GM23338 (cell line): Measurements from ENCODE around the gene NKAIN2. TPM values are rescaled to one million over a fixed set of nuclear protein-coding genes. Genes with fewer than 3 reads are reported as not detected.

Source experiments
- ATAC-seq: fragments of 200-7000 bp; cut with Tn5 transposase; 3 replicates; pipeline ENCODE4 v1.9.1; 2020
- DNase-seq: peaks from one replicate; pipeline ENCODE4 v3.0.0-alpha.2; 2015; ENCODE audit warnings: low spot score
- H2AFZ ChIP-seq: fragments of 200-600 bp; sonication (generic); 2 replicates; pipeline ENCODE4 v1.8.0; 2016; ENCODE audit warnings: antibody characterized with exemption, mild to moderate bottlenecking, moderate library complexity
- H3F3A ChIP-seq: fragments of 200-600 bp; sonication (generic); replicated peaks from 2 replicates; pipeline ENCODE4 v1.8.0; 2017; ENCODE audit warnings: antibody characterized with exemption, mixed run types, low read depth
- H3K27ac ChIP-seq: fragments of 200-600 bp; sonication (generic); 2 replicates; pipeline ENCODE4 v1.6.1; 2016; ENCODE audit warnings: low read depth
- H3K27me3 ChIP-seq: fragments of 200-600 bp; sonication (generic); 2 replicates; pipeline ENCODE4 v1.8.0; 2016; ENCODE audit warnings: mild to moderate bottlenecking, mixed run types, moderate library complexity; ENCODE audit not compliant: insufficient read depth
- H3K36me3 ChIP-seq: fragments of 200-600 bp; sonication (generic); 2 replicates; pipeline ENCODE4 v1.8.0; 2016; ENCODE audit warnings: mild to moderate bottlenecking; ENCODE audit not compliant: insufficient read depth
- H3K4me1 ChIP-seq: fragments of 200-600 bp; sonication (generic); 2 replicates; pipeline ENCODE4 v1.8.0; 2016; ENCODE audit warnings: mild to moderate bottlenecking, moderate library complexity; ENCODE audit not compliant: insufficient read depth
- H3K4me2 ChIP-seq: fragments of 200-600 bp; sonication (generic); 2 replicates; pipeline ENCODE4 v1.7.1; 2017; ENCODE audit warnings: mixed run types
- H3K4me3 ChIP-seq: fragments of 200-600 bp; sonication (generic); 2 replicates; pipeline ENCODE4 v1.6.1; 2016; ENCODE audit warnings: mixed run types
- H3K79me2 ChIP-seq: fragments of 200-600 bp; sonication (generic); replicated peaks from 2 replicates; pipeline ENCODE4 v1.8.0; 2017; ENCODE audit warnings: mild to moderate bottlenecking; ENCODE audit not compliant: insufficient read depth
- H3K9me2 ChIP-seq: fragments of 200-600 bp; sonication (generic); 2 replicates; pipeline ENCODE4 v1.8.0; 2017; ENCODE audit not compliant: insufficient read depth
- H4K20me1 ChIP-seq: fragments of 200-600 bp; sonication (generic); replicated peaks from 2 replicates; pipeline ENCODE4 v1.8.0; 2017; ENCODE audit warnings: mild to moderate bottlenecking; ENCODE audit not compliant: insufficient read depth
- H3K27ac Mint-ChIP-seq: 2 replicates; pipeline ENCODE4 v1.8.0; 2020; ENCODE audit warnings: inconsistent platforms, mild to moderate bottlenecking, moderate library complexity, mixed read lengths
- H3K27me3 Mint-ChIP-seq: 3 replicates; pipeline ENCODE4 v1.8.0; 2022; ENCODE audit warnings: low read depth, mild to moderate bottlenecking, moderate library complexity, mixed read lengths, inconsistent platforms; ENCODE audit not compliant: insufficient read depth, poor library complexity
- H3K36me3 Mint-ChIP-seq: 3 replicates; pipeline ENCODE4 v1.8.0; 2021; ENCODE audit warnings: low read depth, mild to moderate bottlenecking, inconsistent platforms, moderate library complexity, mixed read lengths
- H3K4me1 Mint-ChIP-seq: 3 replicates; pipeline ENCODE4 v1.8.0; 2020; ENCODE audit warnings: mild to moderate bottlenecking, inconsistent platforms, mixed read lengths
- H3K4me3 Mint-ChIP-seq: 3 replicates; pipeline ENCODE4 v1.8.0; 2021; ENCODE audit warnings: moderate library complexity, mild to moderate bottlenecking, inconsistent platforms, mixed read lengths
- H3K9me3 Mint-ChIP-seq: 3 replicates; pipeline ENCODE4 v1.8.0; 2020; ENCODE audit warnings: moderate library complexity, mild to moderate bottlenecking, inconsistent platforms, mixed read lengths
- CREB1 ChIP-seq: fragments of 250-450 bp; sonication (Bioruptor Pico); IDR thresholded peaks from 2 replicates; pipeline ENCODE4 v1.5.0; 2020; ENCODE audit warnings: low read depth, mild to moderate bottlenecking, moderate library complexity
- ETS1 ChIP-seq: IDR thresholded peaks from 2 replicates; pipeline ENCODE4 v1.6.1; 2016; ENCODE audit warnings: antibody characterized with exemption
- EZH2 ChIP-seq: fragments of 200-600 bp; sonication (generic); IDR thresholded peaks from one replicate; pipeline ENCODE4 v1.8.0; 2017; ENCODE audit warnings: antibody characterized with exemption, mild to moderate bottlenecking, low read depth; ENCODE audit not compliant: unreplicated experiment
- EZH2phosphoT487 ChIP-seq: fragments of 200-600 bp; sonication (generic); IDR thresholded peaks from one replicate; pipeline ENCODE4 v1.8.1; 2018; ENCODE audit warnings: antibody characterized with exemption; ENCODE audit not compliant: unreplicated experiment
- POLR2AphosphoS5 ChIP-seq: IDR thresholded peaks from 2 replicates; pipeline ENCODE4 v1.6.1; 2016; ENCODE audit warnings: antibody characterized with exemption, low read depth
- REST ChIP-seq: IDR thresholded peaks from one replicate; pipeline ENCODE4 v1.6.1; 2018; ENCODE audit warnings: antibody characterized with exemption; ENCODE audit not compliant: unreplicated experiment
- ZNF462 ChIP-seq: fragments of 250-450 bp; sonication (Bioruptor Pico); IDR thresholded peaks from 2 replicates; pipeline ENCODE4 v1.5.0; 2020; ENCODE audit warnings: mild to moderate bottlenecking, moderate library complexity
- polyA plus RNA-seq: library from polyadenylated mRNA; unstranded; fragments of >200 nt; fragmentation: Nextera tagmentation; extraction: Ambion mirVana; gene quantifications from 2 replicates; pipeline ENCODE4 v1.2.1, GENCODE V29; 2016
- total RNA-seq: library from RNA; depleted of rRNA; stranded (reverse); fragments of >200 nt; shearing (Covaris generic); gene quantifications from 2 replicates; pipeline ENCODE4 v1.2.3, GENCODE V29; 2014

NKAIN2 gene
- total and polyA plus RNA-seq, 2 experiments from 2014 or later: 0.39 to 1.1 TPM

GRCh38 chr6:123848347-123848746, 44.7 kb downstream of the NKAIN2 start:
- H3K4me3 ChIP-seq: no peak overlapping the region
- Mint-ChIP-seq H3K27me3 (no peaks in the 10 kb centered on the region), H3K36me3 (no peaks in the 10 kb centered on the region), H3K4me1 (no peaks in the 10 kb centered on the region), H3K4me3 (no peak overlapping the region), H3K27ac (no peak overlapping the region), H3K9me3 (no peaks in the 10 kb centered on the region; the same call in 2 of the 3 replicates)
- no peaks in the 10 kb centered on the region for H3F3A ChIP-seq
- no peaks in the 10 kb centered on the region for H3K9me2 ChIP-seq
- no peaks in the 10 kb centered on the region for H3K36me3 ChIP-seq
- ATAC-seq (no peak), DNase-seq (no peak)
- no peak overlapping the region for H3K4me2 ChIP-seq
- no peaks in the 10 kb centered on the region for H3K79me2 ChIP-seq
- no peaks in the 10 kb centered on the region for H4K20me1 ChIP-seq
- H3K27ac ChIP-seq: no peak overlapping the region
- H2AFZ ChIP-seq: no peak overlapping the region
- H3K4me1 ChIP-seq: no peaks in the 10 kb centered on the region
- TF ChIP-seq CREB1 (CRISPR knock-in tag) (no peak), ZNF462 (CRISPR knock-in tag) (no peak), REST (no peak), POLR2AphosphoS5 (no peak), ETS1 (no peak), EZH2phosphoT487 (no peak), EZH2 (no peak)
- no peaks in the 10 kb centered on the region for H3K27me3 ChIP-seq
